PFSK-1 (cell line): ENCODE data around the gene MLKL.

Experiments
- POLR2AphosphoS5 ChIP-seq: IDR thresholded peaks from 2 replicates; pipeline ENCODE4 v1.6.1; 2012; ENCODE audit warnings: low read depth, mild to moderate bottlenecking, control low read depth, low read length, moderate library complexity
- TAF1 ChIP-seq: IDR thresholded peaks from 2 replicates; pipeline ENCODE4 v1.6.1; 2012; ENCODE audit warnings: low read length, control low read depth, borderline replicate concordance; ENCODE audit not compliant: insufficient read depth

GRCh38 chr16:74748616-74749026 is 48.0 kb upstream of the MLKL start:
- no peak for TF ChIP-seq POLR2AphosphoS5
- TF ChIP-seq TAF1, result no peak
